ENCODE data around the gene PON3. TPM values are rescaled to one million over a fixed set of nuclear protein-coding genes. Genes with fewer than 3 reads are reported as not detected.
"Not testable (repeated sequence)": the region's sequence is repeated elsewhere in the genome, so short reads cannot be mapped to it uniquely, and the experiment has no call there.

The PON3 gene
- total and polyA plus RNA-seq, 5 experiments from 2014 or later = not detected

GRCh38 chr7:95405208-95405607, 9.0 kb upstream of the PON3 start:
- POLR2A ChIA-PET = no interaction called here
- H3K4me1 Mint-ChIP-seq = no peaks in the 10 kb centered on the region
- H3K4me3 Mint-ChIP-seq = no peak overlapping the region
- peaks cover 0 to 5% (median 2%) of the 10 kb centered on the region in 3 donors for H3K36me3 Mint-ChIP-seq
- H3K27ac Mint-ChIP-seq = no peak overlapping the region
- ATAC-seq (no peak), DNase-seq (no peak)
- H3K9me3 Mint-ChIP-seq = no peaks in the 10 kb centered on the region
- H3K27me3 Mint-ChIP-seq = peaks cover 0 to 2% (median 1%) of the 10 kb centered on the region in 5 donors

DNA sequence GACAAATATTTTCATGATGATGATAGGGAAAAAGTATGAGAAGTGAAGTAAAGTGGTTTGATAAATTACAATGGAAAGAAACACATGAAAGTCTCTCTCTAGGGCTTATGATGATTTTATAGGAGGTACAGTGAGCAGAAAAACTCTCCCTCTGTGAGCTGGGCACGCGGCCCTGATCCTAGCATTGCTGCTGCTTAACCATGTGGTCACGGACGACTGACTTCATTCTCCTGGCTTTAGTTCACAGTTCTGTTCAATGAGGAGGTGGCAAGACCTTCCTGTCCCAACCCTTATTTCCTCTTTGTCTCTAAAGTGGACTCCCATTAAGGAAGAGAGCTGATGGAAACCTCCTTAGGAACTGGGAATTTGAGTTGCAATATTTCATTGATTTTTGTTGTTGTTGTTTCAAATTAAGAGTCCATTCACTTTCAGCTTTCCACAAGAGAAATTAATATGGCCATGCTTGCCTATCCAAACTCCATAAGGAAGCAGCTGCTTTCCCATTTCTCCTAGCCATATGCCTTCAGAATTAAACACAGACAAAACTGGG, 8.2 kb upstream of the PON3 start:
- no peak overlapping the region for H3K4me3 Mint-ChIP-seq
- peaks cover 0 to 4% (median 2%) of the 10 kb centered on the region in 3 donors for H3K36me3 Mint-ChIP-seq
- DNase-seq (no peak), ATAC-seq (no peak)
- no peaks in the 10 kb centered on the region for H3K4me1 Mint-ChIP-seq
- no peak overlapping the region for H3K27ac Mint-ChIP-seq
- H3K9me3 Mint-ChIP-seq = no peaks in the 10 kb centered on the region
- POLR2A ChIA-PET = no interaction called here
- H3K27me3 Mint-ChIP-seq = peaks cover 0 to 8% (median 3%) of the 10 kb centered on the region in 5 donors

DNA sequence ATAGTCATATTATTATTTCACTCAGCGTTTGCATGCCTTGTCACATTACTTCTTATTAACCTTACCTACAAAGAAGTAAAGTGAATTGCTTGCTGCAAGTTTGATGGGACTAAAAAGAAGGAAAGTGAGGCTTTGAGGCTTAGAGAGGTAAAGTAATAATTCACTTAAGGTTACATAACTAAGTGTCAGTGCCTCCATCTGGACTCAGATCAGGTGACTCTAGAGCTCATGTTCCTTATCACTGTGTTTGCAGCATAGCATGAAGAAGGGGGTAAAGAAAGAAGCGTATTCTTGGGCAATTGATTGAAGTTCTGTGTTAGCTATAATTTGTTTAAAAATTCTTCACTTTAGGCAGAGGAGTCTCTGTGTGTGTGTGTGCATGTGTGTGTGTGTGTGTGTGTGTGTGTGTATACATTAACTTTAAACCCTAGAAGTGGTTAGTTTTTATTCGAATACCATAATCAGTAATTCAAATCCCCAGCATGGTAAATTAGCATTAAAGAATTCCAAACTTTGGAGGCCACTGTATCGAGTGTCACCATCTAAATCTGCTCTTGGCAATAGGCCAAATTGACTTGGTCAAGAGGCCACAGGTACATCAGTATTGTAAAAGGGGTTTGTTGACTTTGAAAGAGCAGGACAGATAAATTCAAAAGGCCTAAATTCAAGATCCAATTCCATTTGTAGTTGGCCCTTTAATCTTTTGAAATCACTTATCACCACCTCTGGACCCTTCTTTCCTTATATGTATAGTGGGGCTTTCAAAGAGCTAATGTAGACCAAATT, 2.2 kb upstream of the PON3 start:
- no peak overlapping the region for H3K4me3 Mint-ChIP-seq
- POLR2A ChIA-PET = no interaction called here
- H3K27ac Mint-ChIP-seq = no peak overlapping the region
- H3K9me3 Mint-ChIP-seq = no peaks in the 10 kb centered on the region
- peaks cover 16 to 48% (median 36%) of the 10 kb centered on the region in 5 donors for H3K27me3 Mint-ChIP-seq
- ATAC-seq (no peak), DNase-seq (no peak)
- H3K4me1 Mint-ChIP-seq = peaks cover 0 to 8% (median 2%) of the 10 kb centered on the region in 4 donors
- H3K36me3 Mint-ChIP-seq = no peaks in the 10 kb centered on the region

- Mint-ChIP-seq H3K4me1 (peaks cover 0 to 8% (median 2%) of the 10 kb centered on the region in 4 donors), H3K4me3 (peak overlapping the region in 5 of 10 donors; percentile 24 to 83 (median 57)), H3K36me3 (no peaks in the 10 kb centered on the region), H3K27me3 (peaks cover 19 to 57% (median 40%) of the 10 kb centered on the region in 5 donors), H3K9me3 (no peaks in the 10 kb centered on the region), H3K27ac (no peak overlapping the region)
- POLR2A ChIA-PET = no interaction called here
- DNase-seq (no peak), ATAC-seq (no peak)
Observed at GRCh38 chr7:95397381-95397780, 1.2 kb upstream of the PON3 start.

- POLR2A ChIA-PET = no interaction called here
- peak overlapping the region; percentile 42 to 89 (median 70) for H3K4me3 Mint-ChIP-seq
- no peaks in the 10 kb centered on the region for H3K36me3 Mint-ChIP-seq
- DNase-seq (no peak), ATAC-seq (no peak)
- no peaks in the 10 kb centered on the region for H3K9me3 Mint-ChIP-seq
- H3K4me1 Mint-ChIP-seq = peaks cover 0 to 8% (median 2%) of the 10 kb centered on the region in 4 donors
- H3K27ac Mint-ChIP-seq = peak overlapping the region in 1 of 10 donors; percentile 14
- peaks cover 20 to 65% (median 42%) of the 10 kb centered on the region in 5 donors for H3K27me3 Mint-ChIP-seq
Observed at GRCh38 chr7:95395755-95396135, 430 bp downstream of the PON3 start.

- Mint-ChIP-seq H3K27me3 (peaks cover 19 to 65% (median 39%) of the 10 kb centered on the region in 5 donors), H3K4me3 (no peak overlapping the region), H3K9me3 (no peaks in the 10 kb centered on the region), H3K4me1 (peaks cover 0 to 8% (median 2%) of the 10 kb centered on the region in 4 donors), H3K27ac (peak overlapping the region in 2 of 10 donors; percentile 70 to 75), H3K36me3 (no peaks in the 10 kb centered on the region)
- DNase-seq (no peak), ATAC-seq (no peak)
- POLR2A ChIA-PET = no interaction called here
Observed at GRCh38 chr7:95394370-95394769, 1.8 kb downstream of the PON3 start.

- H3K9me3 Mint-ChIP-seq = peaks cover 0 to 13% (median 4%) of the 10 kb centered on the region in 9 donors
- H3K4me3 Mint-ChIP-seq = no peak overlapping the region
- peaks cover 0 to 4% (median 2%) of the 10 kb centered on the region in 4 donors for H3K4me1 Mint-ChIP-seq
- peaks cover 17 to 44% (median 26%) of the 10 kb centered on the region in 5 donors for H3K27me3 Mint-ChIP-seq
- DNase-seq = no peak
- POLR2A ChIA-PET = no interaction called here
- ATAC-seq = no peak
- no peak overlapping the region for H3K27ac Mint-ChIP-seq
- no peaks in the 10 kb centered on the region for H3K36me3 Mint-ChIP-seq
Observed at GRCh38 chr7:95391761-95392160, 4.4 kb downstream of the PON3 start.

DNA sequence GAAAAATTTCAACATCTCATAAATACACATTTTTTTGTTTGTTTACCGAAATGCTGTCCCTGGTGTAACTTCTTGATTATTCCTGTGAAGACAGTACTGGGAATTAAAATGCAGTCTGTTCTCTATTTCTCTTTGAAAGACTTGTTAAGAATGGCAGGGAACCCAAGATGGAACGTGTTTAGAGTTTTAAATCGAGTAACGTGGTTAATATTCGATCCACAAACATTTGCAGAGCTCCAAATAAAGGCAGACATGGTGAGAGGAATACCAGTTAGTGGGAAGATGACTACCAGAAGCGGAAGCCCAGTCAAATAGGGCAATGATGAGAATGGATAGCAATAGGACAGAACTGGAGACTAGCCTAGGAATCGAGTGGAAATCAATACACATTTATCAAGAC, 6.7 kb downstream of the PON3 start:
- H3K4me3 Mint-ChIP-seq = no peak overlapping the region

GRCh38 chr7:95379457-95379856, 16.7 kb downstream of the PON3 start:
- H3K36me3 Mint-ChIP-seq = peaks cover 0 to 21% (median 0%) of the 10 kb centered on the region in 3 donors
- H3K9me3 Mint-ChIP-seq = peaks cover 0 to 57% (median 11%) of the 10 kb centered on the region in 9 donors
- peaks cover 0 to 23% (median 7%) of the 10 kb centered on the region in 5 donors for H3K27me3 Mint-ChIP-seq
- H3K4me1 Mint-ChIP-seq, ATAC-seq, H3K4me3 Mint-ChIP-seq, DNase-seq, POLR2A ChIA-PET, H3K27ac Mint-ChIP-seq: not testable (repeated sequence)

More for the DNA sequence above, 6.7 kb downstream of the PON3 start:
- no peak overlapping the region for H3K27ac Mint-ChIP-seq
- peaks cover 0 to 27% (median 9%) of the 10 kb centered on the region in 9 donors for H3K9me3 Mint-ChIP-seq
- DNase-seq (no peak), ATAC-seq (no peak)
- H3K36me3 Mint-ChIP-seq = no peaks in the 10 kb centered on the region
- POLR2A ChIA-PET = no interaction called here
- no peaks in the 10 kb centered on the region for H3K4me1 Mint-ChIP-seq
- peaks cover 17 to 39% (median 18%) of the 10 kb centered on the region in 5 donors for H3K27me3 Mint-ChIP-seq

GRCh38 chr7:95376632-95377400, 19.4 kb downstream of the PON3 start:
- no peak for ATAC-seq
- peaks cover 0 to 19% (median 6%) of the 10 kb centered on the region in 5 donors for H3K27me3 Mint-ChIP-seq
- peaks cover 0 to 2% (median 0%) of the 10 kb centered on the region in 4 donors for H3K4me1 Mint-ChIP-seq
- no peak overlapping the region for H3K27ac Mint-ChIP-seq
- DNase-seq = no peak
- H3K9me3 Mint-ChIP-seq = peaks cover 0 to 40% (median 6%) of the 10 kb centered on the region in 9 donors
- H3K4me3 Mint-ChIP-seq = no peak overlapping the region
- POLR2A ChIA-PET = no interaction called here
- H3K36me3 Mint-ChIP-seq = peaks cover 0 to 16% (median 0%) of the 10 kb centered on the region in 3 donors

DNA sequence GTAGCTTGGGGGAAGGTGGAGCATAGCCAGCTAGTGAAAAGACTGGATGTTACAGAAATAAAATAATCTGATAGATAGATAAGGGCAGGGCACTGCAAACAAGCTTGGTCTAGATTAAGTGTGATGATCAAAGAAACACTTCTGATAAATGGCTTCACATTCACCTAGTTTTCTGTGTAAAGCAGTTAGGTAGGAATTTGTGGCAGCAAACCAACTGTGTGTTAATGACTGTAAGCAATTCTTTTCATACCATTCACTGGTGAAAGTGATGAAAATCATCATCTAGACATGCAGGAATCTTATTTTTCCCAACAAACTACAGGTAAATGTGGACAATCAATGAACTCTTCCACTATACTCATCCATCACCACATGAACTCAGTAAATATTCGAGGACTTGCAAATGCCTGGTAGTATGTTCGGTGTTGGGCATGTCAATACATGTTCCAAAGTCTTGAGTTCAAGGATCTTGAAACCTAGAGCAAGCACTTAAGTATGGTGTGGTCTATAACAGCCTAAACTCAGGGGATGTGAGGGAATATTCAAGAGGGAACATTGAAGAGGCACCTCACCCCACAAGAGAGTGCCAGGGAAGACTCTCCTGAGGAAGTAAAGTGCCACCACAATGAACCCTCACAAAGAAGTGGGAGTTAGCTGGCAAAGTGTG, 20.5 kb downstream of the PON3 start:
- ATAC-seq = no peak

DNA sequence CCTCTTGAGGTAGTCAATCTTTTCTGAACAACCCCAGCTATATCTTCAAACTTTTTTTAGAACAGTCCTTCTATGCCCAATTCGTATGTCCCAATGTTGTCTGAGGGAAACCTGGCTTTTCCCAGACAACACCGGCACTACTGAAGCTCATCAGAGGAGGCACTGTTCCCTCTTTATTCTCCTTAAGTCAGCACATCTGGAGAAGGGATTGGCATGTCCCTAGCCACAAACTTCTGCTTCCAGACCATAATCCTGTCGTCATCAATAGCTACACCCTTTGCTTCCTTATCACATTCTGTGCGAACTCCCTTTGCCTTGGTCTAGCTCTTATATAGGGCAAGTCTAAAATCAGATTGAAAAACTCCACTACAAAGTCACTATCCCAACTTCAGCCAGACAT, 22.9 kb downstream of the PON3 start:
- Mint-ChIP-seq H3K36me3 (peaks cover 0 to 12% (median 0%) of the 10 kb centered on the region in 3 donors), H3K4me3 (no peak overlapping the region), H3K9me3 (peaks cover 0 to 12% (median 0%) of the 10 kb centered on the region in 9 donors), H3K27me3 (peaks cover 0 to 17% (median 5%) of the 10 kb centered on the region in 5 donors), H3K27ac (no peak overlapping the region), H3K4me1 (peaks cover 0 to 2% (median 0%) of the 10 kb centered on the region in 4 donors)
- no peak for ATAC-seq
- DNase-seq = no peak
- POLR2A ChIA-PET = no interaction called here

More for the DNA sequence above, 20.5 kb downstream of the PON3 start:
- H3K36me3 Mint-ChIP-seq = peaks cover 0 to 15% (median 0%) of the 10 kb centered on the region in 3 donors
- POLR2A ChIA-PET = no interaction called here
- H3K27ac Mint-ChIP-seq = no peak overlapping the region
- H3K4me1 Mint-ChIP-seq = peaks cover 0 to 2% (median 0%) of the 10 kb centered on the region in 4 donors
- H3K27me3 Mint-ChIP-seq = peaks cover 0 to 15% (median 6%) of the 10 kb centered on the region in 5 donors
- H3K9me3 Mint-ChIP-seq = peaks cover 0 to 32% (median 5%) of the 10 kb centered on the region in 9 donors
- no peak overlapping the region for H3K4me3 Mint-ChIP-seq
- DNase-seq = no peak

Data from naive thymus-derived CD8-positive, alpha-beta T cell (primary cell).